Activated CD4-positive, alpha-beta T cell treated with anti-CD3 and anti-CD28 coated beads, Interleukin-2, amount 10 ng/mL, durations not matched to agents 7 days and 5 days (primary cell): ENCODE data around the gene CTDP1. TPM values are rescaled to one million over a fixed set of nuclear protein-coding genes. Genes with fewer than 3 reads are reported as not detected.
"Not testable (repeated sequence)": the region's sequence is repeated elsewhere in the genome, so short reads cannot be mapped to it uniquely, and the experiment has no call there.

Experiments
- CTCF ChIA-PET: fragments of 350-600 bp; sonication (Branson Sonifier 250); formaldehyde crosslinking; loops from one replicate; lab custom pipeline; 2021; ENCODE audit warnings: antibody characterized with exemption; lab: Charles Lee
- POLR2A ChIA-PET: fragments of 350-600 bp; sonication (Branson Sonifier 250); formaldehyde crosslinking; loops from one replicate; lab custom pipeline; 2021; ENCODE audit warnings: antibody characterized with exemption; lab: Charles Lee
- DNase-seq: peaks from one replicate; pipeline ENCODE4 v3.0.0-alpha.2; 2020
- H3K27ac Mint-ChIP-seq: one replicate; pipeline ENCODE4 v1.8.0; 2021; ENCODE audit warnings: mild to moderate bottlenecking, moderate library complexity, mixed read lengths
- H3K27me3 Mint-ChIP-seq: one replicate; pipeline ENCODE4 v1.8.0; 2021; ENCODE audit warnings: mixed read lengths
- H3K36me3 Mint-ChIP-seq: one replicate; pipeline ENCODE4 v1.8.0; 2021; ENCODE audit warnings: low read depth, mixed read lengths
- H3K4me1 Mint-ChIP-seq: one replicate; pipeline ENCODE4 v1.8.0; 2021; ENCODE audit warnings: mixed read lengths
- H3K4me3 Mint-ChIP-seq: one replicate; pipeline ENCODE4 v1.8.0; 2021; ENCODE audit warnings: mild to moderate bottlenecking, moderate library complexity, mixed read lengths
- H3K9me3 Mint-ChIP-seq: one replicate; pipeline ENCODE4 v1.8.0; 2021; ENCODE audit warnings: mixed read lengths
- total RNA-seq, 2 experiments: library from RNA; stranded (reverse); gene quantifications; one replicate each; pipeline ENCODE4 v1.2.3, GENCODE V29; 2021

Gene CTDP1
- total RNA-seq, 2 experiments from 2014 or later: 30.9 to 35.0 TPM

DNA sequence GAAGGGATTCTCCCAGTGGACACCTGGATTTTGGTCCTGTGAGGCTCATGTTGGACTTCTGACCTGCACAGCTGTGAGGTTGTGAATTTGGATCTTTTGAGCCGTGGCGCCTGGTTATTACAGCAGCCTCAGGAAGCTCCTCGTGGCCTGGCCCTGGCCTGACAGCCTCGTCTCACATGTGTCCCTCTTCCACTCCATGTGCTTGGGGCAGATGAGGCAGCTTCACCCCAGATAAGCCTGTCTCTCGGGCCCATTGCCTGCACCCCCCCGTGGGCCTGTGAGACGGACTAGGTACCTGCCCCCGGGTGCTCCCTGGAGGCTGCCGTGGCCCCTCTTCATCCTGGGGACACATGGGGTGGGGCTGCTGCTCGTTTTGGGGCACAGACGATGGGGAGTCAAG lies 51.2 kb downstream of the CTDP1 start:
- Mint-ChIP-seq H3K9me3 (peaks cover 29% of the 10 kb centered on the region), H3K27ac (no peak overlapping the region), H3K27me3 (no peaks in the 10 kb centered on the region), H3K4me3 (no peak overlapping the region), H3K4me1 (no peaks in the 10 kb centered on the region), H3K36me3 (peaks cover 93% of the 10 kb centered on the region)
- ChIA-PET POLR2A (no interaction called here), CTCF (no interaction called here)
- no peak for DNase-seq

- H3K27me3 Mint-ChIP-seq, H3K4me1 Mint-ChIP-seq, DNase-seq, H3K4me3 Mint-ChIP-seq, POLR2A ChIA-PET, CTCF ChIA-PET, H3K27ac Mint-ChIP-seq: not testable (repeated sequence)
- H3K9me3 Mint-ChIP-seq: peaks cover 29% of the 10 kb centered on the region
- peaks cover 88% of the 10 kb centered on the region for H3K36me3 Mint-ChIP-seq
These were observed 52.5 kb downstream of the CTDP1 start for GRCh38 chr18:79731881-79732720.

DNA sequence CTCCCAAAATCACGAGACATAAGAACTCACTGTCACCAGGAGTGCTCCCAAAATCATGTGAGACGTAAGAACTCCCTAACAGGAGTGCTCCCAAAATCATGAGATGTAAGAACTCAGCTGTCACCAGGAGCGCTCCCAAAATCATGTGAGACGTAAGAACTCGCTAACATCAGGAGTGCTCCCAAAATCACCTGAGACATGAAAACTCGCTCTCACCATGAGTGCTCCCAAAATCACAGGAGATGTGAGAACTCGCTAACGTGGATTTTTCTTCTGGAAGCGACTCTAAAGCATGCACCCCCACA lies 53.1 kb downstream of the CTDP1 start:
- ChIA-PET CTCF (no interaction called here), POLR2A (no interaction called here)
- peaks cover 87% of the 10 kb centered on the region for H3K36me3 Mint-ChIP-seq
- H3K9me3 Mint-ChIP-seq: peaks cover 23% of the 10 kb centered on the region
- no peaks in the 10 kb centered on the region for H3K27me3 Mint-ChIP-seq
- no peaks in the 10 kb centered on the region for H3K4me1 Mint-ChIP-seq
- H3K27ac Mint-ChIP-seq: no peak overlapping the region
- no peak for DNase-seq
- H3K4me3 Mint-ChIP-seq: no peak overlapping the region

DNA sequence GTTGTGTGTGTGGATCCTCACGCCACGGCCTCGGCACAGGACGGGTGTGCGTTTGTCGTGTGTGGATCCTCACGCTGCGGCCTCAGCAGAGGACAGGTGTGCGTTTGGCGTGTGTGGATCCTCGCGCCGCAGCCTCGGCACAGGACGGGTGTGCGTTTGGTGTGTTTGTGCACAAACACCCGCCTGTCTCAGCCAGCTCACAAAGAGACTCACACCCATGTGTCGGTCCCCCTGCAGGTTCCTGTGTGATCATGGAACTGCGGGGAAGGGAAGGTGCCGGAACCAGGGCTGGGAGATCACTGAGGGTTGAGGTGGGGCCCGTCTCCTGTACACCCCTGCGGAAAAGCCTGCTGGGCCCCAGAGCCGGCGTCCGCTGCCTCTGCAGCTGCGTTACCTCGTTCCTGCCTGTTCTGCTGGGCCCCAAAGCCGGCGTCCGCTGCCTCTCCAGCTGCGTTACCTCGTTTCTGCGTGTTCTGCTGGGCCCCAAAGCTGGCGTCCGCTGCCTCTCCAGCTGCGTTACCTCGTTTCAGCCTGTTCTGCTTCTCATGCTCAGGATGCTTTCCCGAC lies 53.6 kb downstream of the CTDP1 start:
- no peaks in the 10 kb centered on the region for H3K27me3 Mint-ChIP-seq
- no peak overlapping the region for H3K27ac Mint-ChIP-seq
- H3K36me3 Mint-ChIP-seq: peaks cover 87% of the 10 kb centered on the region

GRCh38 chr18:79733986-79734770 lies 54.6 kb downstream of the CTDP1 start:
- Mint-ChIP-seq H3K27me3 (no peaks in the 10 kb centered on the region), H3K4me3 (no peak overlapping the region), H3K9me3 (peaks cover 16% of the 10 kb centered on the region), H3K36me3 (peaks cover 86% of the 10 kb centered on the region), H3K27ac (no peak overlapping the region), H3K4me1 (no peaks in the 10 kb centered on the region)
- ChIA-PET POLR2A (no interaction called here), CTCF (interaction anchor here (0.6 to 0.9 kb wide), 2 partner anchors 9 to 60 kb away, joined by 3 read pairs; no protein-coding TSS in a partner anchor)
- no peak for DNase-seq

More for the DNA sequence above, 53.6 kb downstream of the CTDP1 start:
- Mint-ChIP-seq H3K4me3 (no peak overlapping the region), H3K9me3 (peaks cover 22% of the 10 kb centered on the region), H3K4me1 (no peaks in the 10 kb centered on the region)
- DNase-seq: no peak
- POLR2A ChIA-PET: no interaction called here
- CTCF ChIA-PET: interaction anchor here (0.9 kb wide), 1 partner anchor 10 kb away, joined by 3 read pairs; no protein-coding TSS in a partner anchor

- H3K27ac Mint-ChIP-seq: no peak overlapping the region
- peaks cover 11% of the 10 kb centered on the region for H3K9me3 Mint-ChIP-seq
- CTCF ChIA-PET: interaction anchor here (0.6 kb wide), 1 partner anchor 61 kb away, joined by 3 read pairs; no protein-coding TSS in a partner anchor
- no peak for DNase-seq
- H3K4me3 Mint-ChIP-seq: no peak overlapping the region
- no peaks in the 10 kb centered on the region for H3K27me3 Mint-ChIP-seq
- POLR2A ChIA-PET: no interaction called here
- no peaks in the 10 kb centered on the region for H3K4me1 Mint-ChIP-seq
- H3K36me3 Mint-ChIP-seq: peaks cover 82% of the 10 kb centered on the region
These were observed 55.7 kb downstream of the CTDP1 start for GRCh38 chr18:79735071-79735980.

GRCh38 chr18:79736230-79736629 lies 56.6 kb downstream of the CTDP1 start:
- peaks cover 81% of the 10 kb centered on the region for H3K36me3 Mint-ChIP-seq
- no peaks in the 10 kb centered on the region for H3K4me1 Mint-ChIP-seq
- POLR2A ChIA-PET: no interaction called here

DNA sequence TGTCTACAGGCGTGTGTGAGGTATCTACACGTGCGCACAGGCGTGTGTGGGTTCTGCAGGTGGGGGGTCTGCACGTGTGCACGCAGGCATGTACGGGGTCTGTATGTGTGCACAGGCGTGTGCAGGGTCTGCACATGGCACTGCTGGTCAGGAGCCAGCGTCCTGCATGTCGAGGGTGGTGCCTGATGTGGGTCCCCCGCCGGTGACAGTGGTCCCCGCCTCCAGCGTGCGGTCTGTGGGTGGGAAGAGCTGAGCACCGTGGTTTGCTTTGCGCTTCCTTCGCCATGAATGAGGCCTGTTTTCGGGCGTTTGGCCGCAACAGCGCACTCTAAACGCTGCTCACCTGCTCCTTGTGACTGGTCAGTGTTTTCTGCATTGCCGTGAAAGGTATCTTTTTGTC lies 57.2 kb downstream of the CTDP1 start:
- no peak overlapping the region for H3K4me3 Mint-ChIP-seq
- CTCF ChIA-PET: no interaction called here
- POLR2A ChIA-PET: no interaction called here
- DNase-seq: no peak
- H3K36me3 Mint-ChIP-seq: peaks cover 81% of the 10 kb centered on the region
- no peaks in the 10 kb centered on the region for H3K4me1 Mint-ChIP-seq
- no peaks in the 10 kb centered on the region for H3K27me3 Mint-ChIP-seq
- no peak overlapping the region for H3K27ac Mint-ChIP-seq
- H3K9me3 Mint-ChIP-seq: peaks cover 6% of the 10 kb centered on the region

More at GRCh38 chr18:79736230-79736629, 56.6 kb downstream of the CTDP1 start:
- Mint-ChIP-seq H3K27me3 (no peaks in the 10 kb centered on the region), H3K9me3 (peaks cover 11% of the 10 kb centered on the region), H3K4me3 (no peak overlapping the region), H3K27ac (no peak overlapping the region)
- DNase-seq: no peak
- CTCF ChIA-PET: no interaction called here

DNA sequence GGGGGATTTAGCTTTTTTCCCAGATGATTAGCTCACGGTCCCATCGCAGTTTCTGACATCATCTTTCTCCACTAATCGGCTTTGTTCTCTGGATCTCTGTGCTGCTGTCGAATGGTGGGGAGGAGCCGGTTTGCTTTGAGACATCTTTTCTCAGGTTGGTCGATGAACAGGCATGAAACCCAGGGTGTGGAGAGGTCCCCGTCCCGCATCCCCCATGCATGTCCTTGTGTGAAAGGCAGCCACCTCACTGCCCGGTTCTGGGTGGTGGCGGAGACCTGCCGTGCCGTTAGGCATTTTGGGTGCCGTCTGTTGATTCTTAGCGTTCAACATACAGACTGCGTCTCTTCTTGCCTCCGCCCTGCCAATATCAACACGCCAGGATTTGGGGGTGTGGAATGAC lies 57.8 kb downstream of the CTDP1 start:
- ChIA-PET CTCF (no interaction called here), POLR2A (no interaction called here)
- no peak overlapping the region for H3K27ac Mint-ChIP-seq
- no peak overlapping the region for H3K4me3 Mint-ChIP-seq
- H3K9me3 Mint-ChIP-seq: peaks cover 3% of the 10 kb centered on the region
- no peak for DNase-seq
- H3K4me1 Mint-ChIP-seq: no peaks in the 10 kb centered on the region
- no peaks in the 10 kb centered on the region for H3K27me3 Mint-ChIP-seq
- H3K36me3 Mint-ChIP-seq: peaks cover 80% of the 10 kb centered on the region

GRCh38 chr18:79738041-79738461 lies 58.4 kb downstream of the CTDP1 start:
- no peak for DNase-seq
- ChIA-PET CTCF (no interaction called here), POLR2A (no interaction called here)
- Mint-ChIP-seq H3K27ac (no peak overlapping the region), H3K36me3 (peaks cover 77% of the 10 kb centered on the region), H3K4me3 (no peak overlapping the region), H3K27me3 (no peaks in the 10 kb centered on the region), H3K4me1 (no peaks in the 10 kb centered on the region), H3K9me3 (peaks cover 3% of the 10 kb centered on the region)

DNA sequence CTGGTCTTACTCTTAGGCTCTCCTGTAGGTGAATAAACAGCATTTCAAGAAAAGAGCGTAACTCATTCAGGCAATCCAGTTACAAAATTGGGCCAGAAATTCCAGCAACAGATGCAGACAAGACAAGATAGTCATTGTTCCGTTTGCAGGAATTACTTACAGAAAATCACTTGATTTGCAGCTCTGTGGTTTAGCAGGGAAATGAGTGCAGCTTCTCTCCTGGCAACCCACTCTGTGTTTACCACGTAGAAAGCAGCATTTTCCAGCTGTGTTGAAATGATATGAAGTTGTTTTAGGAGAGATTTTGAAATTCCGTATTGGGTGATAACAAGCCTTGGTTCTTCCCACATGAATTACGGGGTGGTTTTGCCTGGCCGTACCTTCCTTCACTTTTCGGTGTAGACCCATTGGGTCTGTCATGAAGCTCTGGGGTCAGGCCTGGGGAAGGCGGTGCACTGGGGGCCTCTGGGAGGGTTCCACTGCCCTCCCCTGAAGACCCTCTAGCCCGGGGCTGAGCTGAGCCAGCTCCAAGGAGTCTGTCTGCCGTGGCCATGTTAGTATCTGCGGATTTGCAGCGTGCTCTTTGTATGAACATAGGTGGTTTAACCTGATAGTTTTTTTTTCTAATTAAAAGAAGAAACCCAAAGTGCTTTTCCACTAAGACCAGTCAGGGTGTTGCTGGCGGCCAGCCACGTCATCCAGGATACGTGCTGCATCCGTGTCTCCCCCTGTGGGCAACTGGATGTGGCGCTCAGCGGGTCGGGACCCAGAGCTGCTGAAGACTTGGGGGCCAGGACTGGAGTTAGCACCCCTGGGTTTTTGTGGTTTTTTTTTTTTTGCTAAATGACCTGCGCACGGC lies 59.2 kb downstream of the CTDP1 start:
- no peak for DNase-seq
- Mint-ChIP-seq H3K4me1 (no peaks in the 10 kb centered on the region), H3K9me3 (peaks cover 3% of the 10 kb centered on the region), H3K27ac (no peak overlapping the region), H3K27me3 (no peaks in the 10 kb centered on the region), H3K4me3 (no peak overlapping the region), H3K36me3 (peaks cover 75% of the 10 kb centered on the region)
- CTCF ChIA-PET: interaction anchor here (0.6 kb wide), 1 partner anchor 260 kb away, joined by 3 read pairs; no protein-coding TSS in a partner anchor
- POLR2A ChIA-PET: no interaction called here
